Adrenal gland (tissue), 12 donors: ENCODE data around the gene UNC93A. TPM values are rescaled to one million over a fixed set of nuclear protein-coding genes. Genes with fewer than 3 reads are reported as not detected.

Experiments
- DNase-seq, 7 donors: peaks; one replicate each; pipeline ENCODE4 v3.0.0-alpha.2; 2019 to 2020
- H3K27ac ChIP-seq, 5 donors: fragments of 200-600 bp; sonication (generic) in 4 of 5; 1 replicate in 3 of 5; 2 replicates in 2 of 5; pipeline versions ENCODE4 v1.5.1 to v1.8.0; 2016 to 2020; ENCODE audit warnings: mild to moderate bottlenecking in 1 of 5
- H3K27me3 ChIP-seq: fragments of 200-600 bp; 2 replicates; pipeline ENCODE4 v1.8.0; 2021
- H3K36me3 ChIP-seq, 2 donors: fragments of 200-600 bp; replicated peaks in 1 of 2; 1 replicate in 1 of 2; 2 replicates in 1 of 2; pipeline versions ENCODE4 v1.5.1 to v1.8.0; 2018 to 2022
- H3K4me1 ChIP-seq, 2 donors: fragments of 200-600 bp; replicated peaks in 1 of 2; 1 replicate in 1 of 2; 2 replicates in 1 of 2; pipeline versions ENCODE4 v1.5.1 to v1.8.0; 2018 to 2021
- H3K4me3 ChIP-seq, 4 donors: fragments of 200-600 bp; sonication (generic) in 3 of 4; one replicate each; pipeline ENCODE4 v1.5.1; 2016 to 2018
- H3K9me3 ChIP-seq, 3 donors: fragments of 200-600 bp; sonication (generic) in 1 of 3; replicated peaks in 1 of 3; 1 replicate in 2 of 3; 2 replicates in 1 of 3; pipeline versions ENCODE4 v1.5.1 to v1.8.0; 2016 to 2021
- POLR2A ChIP-seq, 2 donors: fragments of 450-650 bp; IDR thresholded peaks; one replicate each; pipeline ENCODE4 v1.6.1; 2017; ENCODE audit warnings: antibody characterized with exemption in 2 of 2, mild to moderate bottlenecking in 2 of 2, moderate library complexity in 1 of 2
- WGBS, 4 donors: extraction: QIAGEN DNeasy Blood & Tissue Kit in 2 of 4; methylation state at CpG; one replicate each; pipeline versions ENCODE4 v1.1.5 to v1.1.7; 2013 to 2017; 5-methylcytosine and 5-hydroxymethylcytosine counted together
- intact Hi-C, 2 donors: fragments of 100-400 bp; cut with DNase I; formaldehyde crosslinking; loops; one replicate each; pipeline versions ENCODE4 v1.14.1 to v1.15.0; 2022 to 2023
- polyA plus RNA-seq, 3 donors: library from polyadenylated mRNA; stranded (reverse); fragments of 200-250 nt in 2 of 3; fragments of 350-450 nt in 1 of 3; fragmentation: Illumina TruSeq in 1 of 3; extraction: RNeasy Lipid Tissue Mini Kit (QIAGEN cat#74804) in 1 of 3; gene quantifications; one replicate each; pipeline ENCODE4 v1.2.3, GENCODE V29; 2013 to 2014
- total RNA-seq, 9 donors: library from RNA; depleted of rRNA in 4 of 9; stranded (reverse); fragments of >200 nt in 4 of 9; fragments of 120-200 nt in 1 of 9; fragmentation: NEBNext Ultra II Directional in 1 of 9; extraction: Animal tissue kit (Norgen Biotek cat#: 25700) in 1 of 9; gene quantifications; one replicate each; pipeline versions ENCODE4 v1.1.0 to v1.2.4, GENCODE V29; 2013 to 2023
- TF ChIP-seq, protein P1 (sequence below), 6 experiments: fragments of 450-650 bp in 4 of 6; fragments of 200-600 bp in 2 of 6; sonication (generic) in 1 of 6; IDR thresholded peaks; 1 replicate in 5 of 6; 2 replicates in 1 of 6; pipeline versions ENCODE4 v1.5.1 to v1.8.0; 2016 to 2021; ENCODE audit warnings: antibody characterized with exemption in 6 of 6, mild to moderate bottlenecking in 2 of 6, moderate library complexity in 1 of 6
- donor health status: healthy with polysubstance abuse.
- donor health status: Bipolar disorder and iron deficiency.
- donor health status: DM: yes; HTN: yes; CAD: no.
- donor health status: DM: no; HTN: no; CAD: no.
- donor health status: DM: no; HTN: no; CAD: no.
- donor health status: DM: yes; HTN: yes; CAD: no.

UNC93A gene
- total and polyA plus RNA-seq, 12 donors: not detected

DNA sequence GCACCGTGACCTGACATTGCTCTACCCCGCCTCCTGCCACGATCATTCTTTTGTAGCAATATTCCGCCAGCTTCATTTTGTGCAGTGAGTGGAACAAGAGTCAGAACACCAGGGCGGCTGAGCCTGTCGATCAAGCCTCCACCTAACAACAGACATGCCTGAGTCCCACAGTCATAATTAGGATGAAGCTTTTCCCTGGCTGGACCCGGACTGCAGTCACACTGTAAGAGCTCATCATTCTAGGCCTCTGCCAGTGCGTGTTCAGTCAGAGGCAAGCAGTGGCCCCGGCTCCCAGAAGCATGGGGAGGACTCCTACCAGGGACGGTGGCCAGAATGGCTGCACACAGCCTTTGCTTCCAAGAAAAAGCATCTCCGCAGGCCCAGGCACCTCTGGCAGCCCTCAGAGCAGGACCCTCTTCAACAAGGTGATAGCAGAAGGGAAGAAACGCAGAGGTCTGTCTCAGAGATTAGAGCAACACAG is 23.2 kb upstream of the UNC93A start:
- Histone ChIP-seq H3K36me3 (no peaks in the 10 kb centered on the region), H3K27ac (no peak overlapping the region), H3K27me3 (no peaks in the 10 kb centered on the region), H3K4me1 (no peaks in the 10 kb centered on the region), H3K4me3 (no peak overlapping the region), H3K9me3 (no peaks in the 10 kb centered on the region)
- intact Hi-C loops: no loop called here
- 91% methylated on average over 8 to 12 of the region's 12 CpGs for WGBS, 4 donors
- TF ChIP-seq POLR2A (IDR thresholded peaks at IDR 0.05): no peak
- no peak for DNase-seq

GRCh38 chr6:167268683-167269280 is 22.3 kb upstream of the UNC93A start:
- Histone ChIP-seq H3K9me3 (no peaks in the 10 kb centered on the region), H3K4me1 (no peaks in the 10 kb centered on the region), H3K27ac (no peak overlapping the region), H3K4me3 (no peak overlapping the region), H3K27me3 (no peaks in the 10 kb centered on the region), H3K36me3 (no peaks in the 10 kb centered on the region)
- 83 to 86% (median 85%) methylated on average over 19 to 20 of the region's 20 CpGs for WGBS, 4 donors
- DNase-seq: no peak
- TF ChIP-seq POLR2A (IDR thresholded peaks at IDR 0.05): no peak
- TF ChIP-seq, protein P1, sequence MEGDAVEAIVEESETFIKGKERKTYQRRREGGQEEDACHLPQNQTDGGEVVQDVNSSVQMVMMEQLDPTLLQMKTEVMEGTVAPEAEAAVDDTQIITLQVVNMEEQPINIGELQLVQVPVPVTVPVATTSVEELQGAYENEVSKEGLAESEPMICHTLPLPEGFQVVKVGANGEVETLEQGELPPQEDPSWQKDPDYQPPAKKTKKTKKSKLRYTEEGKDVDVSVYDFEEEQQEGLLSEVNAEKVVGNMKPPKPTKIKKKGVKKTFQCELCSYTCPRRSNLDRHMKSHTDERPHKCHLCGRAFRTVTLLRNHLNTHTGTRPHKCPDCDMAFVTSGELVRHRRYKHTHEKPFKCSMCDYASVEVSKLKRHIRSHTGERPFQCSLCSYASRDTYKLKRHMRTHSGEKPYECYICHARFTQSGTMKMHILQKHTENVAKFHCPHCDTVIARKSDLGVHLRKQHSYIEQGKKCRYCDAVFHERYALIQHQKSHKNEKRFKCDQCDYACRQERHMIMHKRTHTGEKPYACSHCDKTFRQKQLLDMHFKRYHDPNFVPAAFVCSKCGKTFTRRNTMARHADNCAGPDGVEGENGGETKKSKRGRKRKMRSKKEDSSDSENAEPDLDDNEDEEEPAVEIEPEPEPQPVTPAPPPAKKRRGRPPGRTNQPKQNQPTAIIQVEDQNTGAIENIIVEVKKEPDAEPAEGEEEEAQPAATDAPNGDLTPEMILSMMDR (IDR thresholded peaks at IDR 0.05): no peak
- intact Hi-C loops: no loop called here

DNA sequence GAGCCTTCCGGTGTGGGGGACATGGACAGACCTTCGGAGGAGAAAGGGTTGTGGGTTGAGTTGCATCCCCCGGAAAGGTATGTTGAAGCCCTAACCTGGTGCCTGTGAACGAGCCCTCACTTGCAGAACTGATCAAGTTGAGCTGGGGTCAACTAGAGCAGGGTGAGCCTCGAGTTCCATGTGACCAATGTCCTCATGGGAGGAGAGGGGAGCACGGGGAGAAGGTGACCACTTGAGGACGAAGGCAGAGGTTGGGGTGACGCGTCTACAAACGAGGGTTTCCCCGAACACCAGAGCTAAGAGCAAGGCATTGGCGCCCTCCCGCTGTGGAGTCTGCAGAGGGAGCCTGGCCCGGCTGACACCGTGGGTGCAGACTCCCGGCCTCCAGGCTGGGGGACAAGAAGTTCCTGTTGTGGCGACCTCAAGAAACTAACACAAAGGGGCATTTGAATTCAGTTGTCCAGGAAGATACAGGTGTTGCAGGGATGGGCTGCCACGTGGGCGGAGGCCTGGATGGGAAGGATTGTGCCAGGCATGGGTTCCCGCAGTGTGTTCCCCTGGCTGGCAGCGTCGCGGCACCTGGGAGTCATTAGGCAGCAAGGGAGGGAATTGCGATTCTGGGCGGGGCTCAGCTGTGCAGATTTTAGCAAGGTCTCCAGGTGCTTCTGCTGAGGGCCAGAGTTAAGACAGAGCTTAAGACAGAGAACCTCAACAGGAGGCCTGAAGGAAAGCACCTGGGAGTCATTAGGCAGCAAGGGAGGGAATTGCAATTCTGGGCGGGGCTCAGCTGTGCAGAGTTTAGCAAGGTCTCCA is 20.4 kb upstream of the UNC93A start:
- WGBS, 4 donors: 82 to 94% (median 90%) methylated on average over 19 to 26 of the region's 26 CpGs
- no peak overlapping the region for H3K27ac ChIP-seq

DNA sequence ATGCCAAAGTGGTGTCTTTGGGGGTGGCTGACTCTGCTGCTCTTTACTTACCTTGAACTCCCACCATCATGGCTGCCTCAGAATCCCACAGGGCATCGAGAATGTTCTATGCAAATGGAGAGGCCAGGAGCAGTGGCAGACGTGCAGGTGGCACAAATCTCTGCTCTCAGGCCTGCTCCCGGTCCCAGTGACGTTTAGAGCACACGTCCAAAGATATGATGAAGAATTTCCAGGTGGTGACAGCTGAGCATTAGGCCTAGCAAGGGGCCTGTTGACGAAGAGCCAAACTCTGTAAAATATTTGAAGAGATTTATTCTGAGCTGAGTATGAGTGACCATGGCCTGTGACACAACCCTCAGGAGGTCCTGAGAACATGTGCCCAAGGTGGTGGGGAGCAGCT is 19.0 kb upstream of the UNC93A start:
- no peak overlapping the region for H3K27ac ChIP-seq
- H3K27me3 ChIP-seq: no peaks in the 10 kb centered on the region
- H3K4me1 ChIP-seq: no peaks in the 10 kb centered on the region
- TF ChIP-seq POLR2A (IDR thresholded peaks at IDR 0.05): no peak
- TF ChIP-seq, protein P1 (IDR thresholded peaks at IDR 0.05): no peak
- whole genome bisulfite sequencing, 4 donors: 74 to 87% (median 81%) methylated on average over 5 to 6 of the region's 6 CpGs
- H3K9me3 ChIP-seq: no peaks in the 10 kb centered on the region
- DNase-seq: no peak
- H3K36me3 ChIP-seq: no peaks in the 10 kb centered on the region
- H3K4me3 ChIP-seq: no peak overlapping the region
- intact Hi-C loops: no loop called here

More for the DNA sequence above, 20.4 kb upstream of the UNC93A start:
- no peak for DNase-seq
- Histone ChIP-seq H3K4me1 (no peaks in the 10 kb centered on the region), H3K9me3 (no peaks in the 10 kb centered on the region), H3K36me3 (no peaks in the 10 kb centered on the region), H3K4me3 (no peak overlapping the region), H3K27me3 (no peaks in the 10 kb centered on the region)
- no peak for TF ChIP-seq POLR2A (IDR thresholded peaks at IDR 0.05)
- TF ChIP-seq, protein P1 (IDR thresholded peaks at IDR 0.05): no peak
- intact Hi-C loops: no loop called here
